Activated naive CD8-positive, alpha-beta T cell treated with anti-CD3 and anti-CD28 coated beads for 36 hours (primary cell): Measurements from ENCODE around the gene ROBO1. TPM values are rescaled to one million over a fixed set of nuclear protein-coding genes. Genes with fewer than 3 reads are reported as not detected.

Source experiments
- DNase-seq: peaks from one replicate; pipeline ENCODE4 v3.0.0; 2021
- H3K27ac Mint-ChIP-seq: one replicate; pipeline ENCODE4 v1.8.0; 2022; ENCODE audit warnings: mild to moderate bottlenecking, moderate library complexity, mixed read lengths
- H3K27me3 Mint-ChIP-seq: one replicate; pipeline ENCODE4 v1.8.0; 2022; ENCODE audit warnings: mild to moderate bottlenecking, mixed read lengths
- H3K36me3 Mint-ChIP-seq: one replicate; pipeline ENCODE4 v1.8.0; 2021; ENCODE audit warnings: mild to moderate bottlenecking, mixed read lengths
- H3K4me1 Mint-ChIP-seq: one replicate; pipeline ENCODE4 v1.8.0; 2021; ENCODE audit warnings: mixed read lengths
- H3K4me3 Mint-ChIP-seq: one replicate; pipeline ENCODE4 v1.8.0; 2022; ENCODE audit warnings: mild to moderate bottlenecking, moderate library complexity, mixed read lengths
- H3K9me3 Mint-ChIP-seq: one replicate; pipeline ENCODE4 v1.8.0; 2022; ENCODE audit warnings: mixed read lengths
- total RNA-seq, 2 experiments: library from RNA; stranded (reverse); gene quantifications; one replicate each; pipeline ENCODE4 v1.2.3, GENCODE V29; 2021

ROBO1 gene
- total RNA-seq, 2 experiments from 2014 or later, result 13.8 to 16.5 TPM

GRCh38 chr3:79170021-79170420 lies 597.8 kb downstream of the ROBO1 start:
- Mint-ChIP-seq H3K27ac (no peak overlapping the region), H3K36me3 (no peaks in the 10 kb centered on the region), H3K9me3 (peaks cover 2% of the 10 kb centered on the region), H3K27me3 (no peaks in the 10 kb centered on the region), H3K4me1 (no peaks in the 10 kb centered on the region), H3K4me3 (no peak overlapping the region)
- no peak for DNase-seq

GRCh38 chr3:79167651-79168416 lies 600.0 kb downstream of the ROBO1 start:
- DNase-seq, result no peak
- Mint-ChIP-seq H3K4me1 (no peaks in the 10 kb centered on the region), H3K27me3 (no peaks in the 10 kb centered on the region)

GRCh38 chr3:79162653-79163052 lies 605.1 kb downstream of the ROBO1 start:
- Mint-ChIP-seq H3K27me3 (no peaks in the 10 kb centered on the region), H3K4me1 (no peaks in the 10 kb centered on the region), H3K36me3 (no peaks in the 10 kb centered on the region), H3K4me3 (no peak overlapping the region), H3K27ac (no peak overlapping the region), H3K9me3 (peaks cover 2% of the 10 kb centered on the region)
- DNase-seq, result no peak

More at GRCh38 chr3:79167651-79168416, 600.0 kb downstream of the ROBO1 start:
- H3K4me3 Mint-ChIP-seq, result no peak overlapping the region
- peaks cover 2% of the 10 kb centered on the region for H3K9me3 Mint-ChIP-seq
- H3K27ac Mint-ChIP-seq, result no peak overlapping the region
- H3K36me3 Mint-ChIP-seq, result no peaks in the 10 kb centered on the region

GRCh38 chr3:79161941-79162340 lies 605.9 kb downstream of the ROBO1 start:
- Mint-ChIP-seq H3K4me3 (no peak overlapping the region), H3K27me3 (no peaks in the 10 kb centered on the region), H3K9me3 (peaks cover 2% of the 10 kb centered on the region), H3K27ac (no peak overlapping the region), H3K4me1 (no peaks in the 10 kb centered on the region), H3K36me3 (no peaks in the 10 kb centered on the region)
- no peak for DNase-seq

- H3K4me1 Mint-ChIP-seq, result no peaks in the 10 kb centered on the region
- peaks cover 2% of the 10 kb centered on the region for H3K9me3 Mint-ChIP-seq
- H3K27me3 Mint-ChIP-seq, result no peaks in the 10 kb centered on the region
- H3K4me3 Mint-ChIP-seq, result no peak overlapping the region
- no peak for DNase-seq
- H3K36me3 Mint-ChIP-seq, result no peaks in the 10 kb centered on the region
- no peak overlapping the region for H3K27ac Mint-ChIP-seq
These were observed 607.4 kb downstream of the ROBO1 start for GRCh38 chr3:79160421-79160820.

- Mint-ChIP-seq H3K27ac (no peak overlapping the region), H3K9me3 (no peaks in the 10 kb centered on the region), H3K27me3 (no peaks in the 10 kb centered on the region), H3K4me3 (no peak overlapping the region), H3K36me3 (no peaks in the 10 kb centered on the region), H3K4me1 (no peaks in the 10 kb centered on the region)
- no peak for DNase-seq
These were observed 608.1 kb downstream of the ROBO1 start for GRCh38 chr3:79159736-79160135.

GRCh38 chr3:79157191-79157590 lies 610.6 kb downstream of the ROBO1 start:
- no peak overlapping the region for H3K4me3 Mint-ChIP-seq
- no peaks in the 10 kb centered on the region for H3K36me3 Mint-ChIP-seq
- DNase-seq, result no peak
- no peak overlapping the region for H3K27ac Mint-ChIP-seq
- H3K9me3 Mint-ChIP-seq, result no peaks in the 10 kb centered on the region
- H3K4me1 Mint-ChIP-seq, result no peaks in the 10 kb centered on the region
- no peaks in the 10 kb centered on the region for H3K27me3 Mint-ChIP-seq

- H3K4me1 Mint-ChIP-seq, result no peaks in the 10 kb centered on the region
- no peaks in the 10 kb centered on the region for H3K36me3 Mint-ChIP-seq
- no peak overlapping the region for H3K4me3 Mint-ChIP-seq
- no peaks in the 10 kb centered on the region for H3K27me3 Mint-ChIP-seq
- H3K27ac Mint-ChIP-seq, result no peak overlapping the region
- H3K9me3 Mint-ChIP-seq, result no peaks in the 10 kb centered on the region
- no peak for DNase-seq
These were observed 612.9 kb downstream of the ROBO1 start for GRCh38 chr3:79154865-79155264.

- DNase-seq, result no peak
- H3K27ac Mint-ChIP-seq, result no peak overlapping the region
- H3K4me3 Mint-ChIP-seq, result no peak overlapping the region
- H3K36me3 Mint-ChIP-seq, result no peaks in the 10 kb centered on the region
- H3K9me3 Mint-ChIP-seq, result no peaks in the 10 kb centered on the region
- no peaks in the 10 kb centered on the region for H3K27me3 Mint-ChIP-seq
- no peaks in the 10 kb centered on the region for H3K4me1 Mint-ChIP-seq
These were observed 619.0 kb downstream of the ROBO1 start for GRCh38 chr3:79148786-79149185.

- DNase-seq, result no peak
- Mint-ChIP-seq H3K4me3 (no peak overlapping the region), H3K36me3 (no peaks in the 10 kb centered on the region), H3K27ac (no peak overlapping the region), H3K9me3 (no peaks in the 10 kb centered on the region), H3K4me1 (no peaks in the 10 kb centered on the region), H3K27me3 (no peaks in the 10 kb centered on the region)
These were observed 621.8 kb downstream of the ROBO1 start for GRCh38 chr3:79146024-79146423.

- DNase-seq, result no peak
- no peaks in the 10 kb centered on the region for H3K27me3 Mint-ChIP-seq
- H3K4me1 Mint-ChIP-seq, result no peaks in the 10 kb centered on the region
- H3K4me3 Mint-ChIP-seq, result no peak overlapping the region
- H3K36me3 Mint-ChIP-seq, result no peaks in the 10 kb centered on the region
- no peak overlapping the region for H3K27ac Mint-ChIP-seq
- no peaks in the 10 kb centered on the region for H3K9me3 Mint-ChIP-seq
These were observed 627.1 kb downstream of the ROBO1 start for GRCh38 chr3:79140708-79141107.

GRCh38 chr3:79139395-79140068 lies 628.3 kb downstream of the ROBO1 start:
- Mint-ChIP-seq H3K27ac (no peak overlapping the region), H3K9me3 (no peaks in the 10 kb centered on the region), H3K4me1 (no peaks in the 10 kb centered on the region), H3K4me3 (no peak overlapping the region), H3K36me3 (no peaks in the 10 kb centered on the region), H3K27me3 (no peaks in the 10 kb centered on the region)
- DNase-seq, result no peak

GRCh38 chr3:79125313-79125984 lies 642.3 kb downstream of the ROBO1 start:
- no peaks in the 10 kb centered on the region for H3K4me1 Mint-ChIP-seq
- DNase-seq, result no peak
- no peak overlapping the region for H3K27ac Mint-ChIP-seq
- no peaks in the 10 kb centered on the region for H3K27me3 Mint-ChIP-seq
- H3K36me3 Mint-ChIP-seq, result no peaks in the 10 kb centered on the region
- no peak overlapping the region for H3K4me3 Mint-ChIP-seq
- peaks cover 1% of the 10 kb centered on the region for H3K9me3 Mint-ChIP-seq

- Mint-ChIP-seq H3K9me3 (peaks cover 1% of the 10 kb centered on the region), H3K36me3 (no peaks in the 10 kb centered on the region), H3K27me3 (no peaks in the 10 kb centered on the region), H3K27ac (no peak overlapping the region), H3K4me1 (no peaks in the 10 kb centered on the region), H3K4me3 (no peak overlapping the region)
- DNase-seq, result no peak
These were observed 652.3 kb downstream of the ROBO1 start for GRCh38 chr3:79115458-79115857.

- Mint-ChIP-seq H3K4me1 (no peaks in the 10 kb centered on the region), H3K27me3 (no peaks in the 10 kb centered on the region), H3K9me3 (peaks cover 1% of the 10 kb centered on the region), H3K4me3 (no peak overlapping the region), H3K27ac (no peak overlapping the region), H3K36me3 (no peaks in the 10 kb centered on the region)
- DNase-seq, result no peak
These were observed 653.9 kb downstream of the ROBO1 start for GRCh38 chr3:79113876-79114275.
